ENCODE measurements around the gene N4BP2. TPM values are rescaled to one million over a fixed set of nuclear protein-coding genes. Genes with fewer than 3 reads are reported as not detected.
A peak's percentile ranks its signal among the peaks of the same experiment; 100 is the strongest.

The N4BP2 gene
- total RNA-seq, 1 experiment from 2014 or later = 31.7 TPM

GRCh38 chr4:40066651-40067050 is 10.0 kb downstream of the N4BP2 start:
- Mint-ChIP-seq H3K36me3 (peaks cover 16% of the 10 kb centered on the region), H3K4me3 (no peak overlapping the region), H3K27me3 (ENCODE audit: low read depth) (no peaks in the 10 kb centered on the region), H3K4me1 (no peaks in the 10 kb centered on the region), H3K9me3 (no peaks in the 10 kb centered on the region), H3K27ac (peak overlapping the region; percentile 3; the same call in 1 of the 2 replicates)
- ChIA-PET CTCF (no interaction called here), POLR2A (no interaction called here)
- TF ChIP-seq TP53 (CRISPR knock-in tag; IDR thresholded peaks at IDR 0.05) (no peak), ZSCAN18 (CRISPR knock-in tag; IDR thresholded peaks at IDR 0.05) (no peak), CREM (CRISPR knock-in tag; IDR thresholded peaks at IDR 0.05) (no peak), ZNF317 (CRISPR knock-in tag; IDR thresholded peaks at IDR 0.05; ENCODE audit: borderline replicate concordance, low read depth) (no peak)
- TF ChIP-seq, protein P1, sequence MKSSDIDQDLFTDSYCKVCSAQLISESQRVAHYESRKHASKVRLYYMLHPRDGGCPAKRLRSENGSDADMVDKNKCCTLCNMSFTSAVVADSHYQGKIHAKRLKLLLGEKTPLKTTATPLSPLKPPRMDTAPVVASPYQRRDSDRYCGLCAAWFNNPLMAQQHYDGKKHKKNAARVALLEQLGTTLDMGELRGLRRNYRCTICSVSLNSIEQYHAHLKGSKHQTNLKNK (CRISPR knock-in tag; IDR thresholded peaks at IDR 0.05) = no peak
- TF ChIP-seq, protein P2, sequence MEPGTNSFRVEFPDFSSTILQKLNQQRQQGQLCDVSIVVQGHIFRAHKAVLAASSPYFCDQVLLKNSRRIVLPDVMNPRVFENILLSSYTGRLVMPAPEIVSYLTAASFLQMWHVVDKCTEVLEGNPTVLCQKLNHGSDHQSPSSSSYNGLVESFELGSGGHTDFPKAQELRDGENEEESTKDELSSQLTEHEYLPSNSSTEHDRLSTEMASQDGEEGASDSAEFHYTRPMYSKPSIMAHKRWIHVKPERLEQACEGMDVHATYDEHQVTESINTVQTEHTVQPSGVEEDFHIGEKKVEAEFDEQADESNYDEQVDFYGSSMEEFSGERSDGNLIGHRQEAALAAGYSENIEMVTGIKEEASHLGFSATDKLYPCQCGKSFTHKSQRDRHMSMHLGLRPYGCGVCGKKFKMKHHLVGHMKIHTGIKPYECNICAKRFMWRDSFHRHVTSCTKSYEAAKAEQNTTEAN (CRISPR knock-in tag; IDR thresholded peaks at IDR 0.05) = no peak
- TF ChIP-seq, protein P3, sequence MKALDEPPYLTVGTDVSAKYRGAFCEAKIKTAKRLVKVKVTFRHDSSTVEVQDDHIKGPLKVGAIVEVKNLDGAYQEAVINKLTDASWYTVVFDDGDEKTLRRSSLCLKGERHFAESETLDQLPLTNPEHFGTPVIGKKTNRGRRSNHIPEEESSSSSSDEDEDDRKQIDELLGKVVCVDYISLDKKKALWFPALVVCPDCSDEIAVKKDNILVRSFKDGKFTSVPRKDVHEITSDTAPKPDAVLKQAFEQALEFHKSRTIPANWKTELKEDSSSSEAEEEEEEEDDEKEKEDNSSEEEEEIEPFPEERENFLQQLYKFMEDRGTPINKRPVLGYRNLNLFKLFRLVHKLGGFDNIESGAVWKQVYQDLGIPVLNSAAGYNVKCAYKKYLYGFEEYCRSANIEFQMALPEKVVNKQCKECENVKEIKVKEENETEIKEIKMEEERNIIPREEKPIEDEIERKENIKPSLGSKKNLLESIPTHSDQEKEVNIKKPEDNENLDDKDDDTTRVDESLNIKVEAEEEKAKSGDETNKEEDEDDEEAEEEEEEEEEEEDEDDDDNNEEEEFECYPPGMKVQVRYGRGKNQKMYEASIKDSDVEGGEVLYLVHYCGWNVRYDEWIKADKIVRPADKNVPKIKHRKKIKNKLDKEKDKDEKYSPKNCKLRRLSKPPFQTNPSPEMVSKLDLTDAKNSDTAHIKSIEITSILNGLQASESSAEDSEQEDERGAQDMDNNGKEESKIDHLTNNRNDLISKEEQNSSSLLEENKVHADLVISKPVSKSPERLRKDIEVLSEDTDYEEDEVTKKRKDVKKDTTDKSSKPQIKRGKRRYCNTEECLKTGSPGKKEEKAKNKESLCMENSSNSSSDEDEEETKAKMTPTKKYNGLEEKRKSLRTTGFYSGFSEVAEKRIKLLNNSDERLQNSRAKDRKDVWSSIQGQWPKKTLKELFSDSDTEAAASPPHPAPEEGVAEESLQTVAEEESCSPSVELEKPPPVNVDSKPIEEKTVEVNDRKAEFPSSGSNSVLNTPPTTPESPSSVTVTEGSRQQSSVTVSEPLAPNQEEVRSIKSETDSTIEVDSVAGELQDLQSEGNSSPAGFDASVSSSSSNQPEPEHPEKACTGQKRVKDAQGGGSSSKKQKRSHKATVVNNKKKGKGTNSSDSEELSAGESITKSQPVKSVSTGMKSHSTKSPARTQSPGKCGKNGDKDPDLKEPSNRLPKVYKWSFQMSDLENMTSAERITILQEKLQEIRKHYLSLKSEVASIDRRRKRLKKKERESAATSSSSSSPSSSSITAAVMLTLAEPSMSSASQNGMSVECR (CRISPR knock-in tag; IDR thresholded peaks at IDR 0.05; ENCODE audit: borderline replicate concordance) = no peak
- TF ChIP-seq, protein P4, sequence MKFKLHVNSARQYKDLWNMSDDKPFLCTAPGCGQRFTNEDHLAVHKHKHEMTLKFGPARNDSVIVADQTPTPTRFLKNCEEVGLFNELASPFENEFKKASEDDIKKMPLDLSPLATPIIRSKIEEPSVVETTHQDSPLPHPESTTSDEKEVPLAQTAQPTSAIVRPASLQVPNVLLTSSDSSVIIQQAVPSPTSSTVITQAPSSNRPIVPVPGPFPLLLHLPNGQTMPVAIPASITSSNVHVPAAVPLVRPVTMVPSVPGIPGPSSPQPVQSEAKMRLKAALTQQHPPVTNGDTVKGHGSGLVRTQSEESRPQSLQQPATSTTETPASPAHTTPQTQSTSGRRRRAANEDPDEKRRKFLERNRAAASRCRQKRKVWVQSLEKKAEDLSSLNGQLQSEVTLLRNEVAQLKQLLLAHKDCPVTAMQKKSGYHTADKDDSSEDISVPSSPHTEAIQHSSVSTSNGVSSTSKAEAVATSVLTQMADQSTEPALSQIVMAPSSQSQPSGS (CRISPR knock-in tag; IDR thresholded peaks at IDR 0.05; ENCODE audit: borderline replicate concordance, low read depth) = no peak
- DNase-seq (ENCODE audit: low spot score) (no peak), ATAC-seq (no peak)

GRCh38 chr4:40070387-40070786 is 13.7 kb downstream of the N4BP2 start:
- H3K27ac Mint-ChIP-seq = no peak overlapping the region
- TF ChIP-seq, protein P5, sequence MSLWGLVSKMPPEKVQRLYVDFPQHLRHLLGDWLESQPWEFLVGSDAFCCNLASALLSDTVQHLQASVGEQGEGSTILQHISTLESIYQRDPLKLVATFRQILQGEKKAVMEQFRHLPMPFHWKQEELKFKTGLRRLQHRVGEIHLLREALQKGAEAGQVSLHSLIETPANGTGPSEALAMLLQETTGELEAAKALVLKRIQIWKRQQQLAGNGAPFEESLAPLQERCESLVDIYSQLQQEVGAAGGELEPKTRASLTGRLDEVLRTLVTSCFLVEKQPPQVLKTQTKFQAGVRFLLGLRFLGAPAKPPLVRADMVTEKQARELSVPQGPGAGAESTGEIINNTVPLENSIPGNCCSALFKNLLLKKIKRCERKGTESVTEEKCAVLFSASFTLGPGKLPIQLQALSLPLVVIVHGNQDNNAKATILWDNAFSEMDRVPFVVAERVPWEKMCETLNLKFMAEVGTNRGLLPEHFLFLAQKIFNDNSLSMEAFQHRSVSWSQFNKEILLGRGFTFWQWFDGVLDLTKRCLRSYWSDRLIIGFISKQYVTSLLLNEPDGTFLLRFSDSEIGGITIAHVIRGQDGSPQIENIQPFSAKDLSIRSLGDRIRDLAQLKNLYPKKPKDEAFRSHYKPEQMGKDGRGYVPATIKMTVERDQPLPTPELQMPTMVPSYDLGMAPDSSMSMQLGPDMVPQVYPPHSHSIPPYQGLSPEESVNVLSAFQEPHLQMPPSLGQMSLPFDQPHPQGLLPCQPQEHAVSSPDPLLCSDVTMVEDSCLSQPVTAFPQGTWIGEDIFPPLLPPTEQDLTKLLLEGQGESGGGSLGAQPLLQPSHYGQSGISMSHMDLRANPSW (CRISPR knock-in tag; conservative IDR thresholded peaks at IDR 0.05; ENCODE audit: low read depth) = no peak
- TF ChIP-seq ZNF121 (CRISPR knock-in tag; IDR thresholded peaks at IDR 0.05) = 0 out of 2 replicates have a peak, but pooled peaks have one; percentile 56
- no peaks in the 10 kb centered on the region for H3K27me3 Mint-ChIP-seq (ENCODE audit: low read depth)
- no peak for ATAC-seq
- H3K9me3 Mint-ChIP-seq = no peaks in the 10 kb centered on the region
- no peak overlapping the region for H3K4me3 Mint-ChIP-seq
- POLR2A ChIA-PET = no interaction called here
- H3K36me3 Mint-ChIP-seq = peaks cover 26% of the 10 kb centered on the region
- CTCF ChIA-PET = no interaction called here
- no peaks in the 10 kb centered on the region for H3K4me1 Mint-ChIP-seq
- DNase-seq (ENCODE audit: low spot score) = no peak

All from WTC11 (cell line).